Measurements from ENCODE around the gene TP53INP2.

TP53INP2 gene

DNA sequence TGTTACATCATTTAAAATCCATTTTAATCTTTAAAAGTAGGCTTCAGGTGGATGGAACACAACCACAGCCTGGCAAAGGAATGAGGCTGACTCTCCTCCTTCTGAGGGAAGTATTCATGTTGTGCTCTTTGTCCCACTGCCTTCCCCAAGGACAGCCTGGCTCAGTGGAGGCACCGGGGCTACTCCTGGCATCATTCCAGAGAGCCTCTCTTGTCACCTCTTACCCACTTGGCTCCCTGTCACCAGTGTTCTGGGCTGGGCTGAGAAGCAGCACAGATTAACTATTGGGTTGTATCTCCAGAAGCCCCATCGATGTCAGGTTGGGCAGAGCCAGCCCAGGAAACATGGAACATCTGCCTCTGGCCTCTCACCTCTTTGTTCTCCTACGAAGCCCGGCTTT is 10.7 kb upstream of the TP53INP2 start:
- no peak overlapping the region for H2AFZ ChIP-seq (ENCODE audit: low read length)
- no peak overlapping the region for H3K4me3 ChIP-seq (ENCODE audit: low read depth, low read length, poor library complexity, severe bottlenecking)
- H3K4me1 ChIP-seq (ENCODE audit: insufficient read depth, low read length, severe bottlenecking) = no peaks in the 10 kb centered on the region
- H3K36me3 ChIP-seq (ENCODE audit: insufficient read depth, low read length) = no peaks in the 10 kb centered on the region
- no peaks in the 10 kb centered on the region for H3K9me3 ChIP-seq (ENCODE audit: low read length)
- no peaks in the 10 kb centered on the region for H4K20me1 ChIP-seq (ENCODE audit: insufficient read depth, low read length)
- H3K27me3 ChIP-seq (ENCODE audit: insufficient read depth, low read length) = no peaks in the 10 kb centered on the region
- H3K4me2 ChIP-seq (ENCODE audit: low read length) = no peak overlapping the region
- H3K9me2 ChIP-seq (ENCODE audit: low read depth, low read length) = no peaks in the 10 kb centered on the region
- H3K27ac ChIP-seq (ENCODE audit: low read depth, low read length, poor library complexity, severe bottlenecking) = no peak overlapping the region
- TF ChIP-seq, protein P1, sequence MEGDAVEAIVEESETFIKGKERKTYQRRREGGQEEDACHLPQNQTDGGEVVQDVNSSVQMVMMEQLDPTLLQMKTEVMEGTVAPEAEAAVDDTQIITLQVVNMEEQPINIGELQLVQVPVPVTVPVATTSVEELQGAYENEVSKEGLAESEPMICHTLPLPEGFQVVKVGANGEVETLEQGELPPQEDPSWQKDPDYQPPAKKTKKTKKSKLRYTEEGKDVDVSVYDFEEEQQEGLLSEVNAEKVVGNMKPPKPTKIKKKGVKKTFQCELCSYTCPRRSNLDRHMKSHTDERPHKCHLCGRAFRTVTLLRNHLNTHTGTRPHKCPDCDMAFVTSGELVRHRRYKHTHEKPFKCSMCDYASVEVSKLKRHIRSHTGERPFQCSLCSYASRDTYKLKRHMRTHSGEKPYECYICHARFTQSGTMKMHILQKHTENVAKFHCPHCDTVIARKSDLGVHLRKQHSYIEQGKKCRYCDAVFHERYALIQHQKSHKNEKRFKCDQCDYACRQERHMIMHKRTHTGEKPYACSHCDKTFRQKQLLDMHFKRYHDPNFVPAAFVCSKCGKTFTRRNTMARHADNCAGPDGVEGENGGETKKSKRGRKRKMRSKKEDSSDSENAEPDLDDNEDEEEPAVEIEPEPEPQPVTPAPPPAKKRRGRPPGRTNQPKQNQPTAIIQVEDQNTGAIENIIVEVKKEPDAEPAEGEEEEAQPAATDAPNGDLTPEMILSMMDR (IDR thresholded peaks at IDR 0.05; ENCODE audit: low read length) = no peak
- TF ChIP-seq EZH2 (IDR thresholded peaks at IDR 0.05; ENCODE audit: borderline replicate concordance, low read length) = no peak
- no peaks in the 10 kb centered on the region for H3F3A ChIP-seq (ENCODE audit: insufficient read depth, low read length)
- no peaks in the 10 kb centered on the region for H3K79me2 ChIP-seq (ENCODE audit: insufficient read depth, low read length)
- H3K9ac ChIP-seq (ENCODE audit: low read length) = no peak overlapping the region

DNA sequence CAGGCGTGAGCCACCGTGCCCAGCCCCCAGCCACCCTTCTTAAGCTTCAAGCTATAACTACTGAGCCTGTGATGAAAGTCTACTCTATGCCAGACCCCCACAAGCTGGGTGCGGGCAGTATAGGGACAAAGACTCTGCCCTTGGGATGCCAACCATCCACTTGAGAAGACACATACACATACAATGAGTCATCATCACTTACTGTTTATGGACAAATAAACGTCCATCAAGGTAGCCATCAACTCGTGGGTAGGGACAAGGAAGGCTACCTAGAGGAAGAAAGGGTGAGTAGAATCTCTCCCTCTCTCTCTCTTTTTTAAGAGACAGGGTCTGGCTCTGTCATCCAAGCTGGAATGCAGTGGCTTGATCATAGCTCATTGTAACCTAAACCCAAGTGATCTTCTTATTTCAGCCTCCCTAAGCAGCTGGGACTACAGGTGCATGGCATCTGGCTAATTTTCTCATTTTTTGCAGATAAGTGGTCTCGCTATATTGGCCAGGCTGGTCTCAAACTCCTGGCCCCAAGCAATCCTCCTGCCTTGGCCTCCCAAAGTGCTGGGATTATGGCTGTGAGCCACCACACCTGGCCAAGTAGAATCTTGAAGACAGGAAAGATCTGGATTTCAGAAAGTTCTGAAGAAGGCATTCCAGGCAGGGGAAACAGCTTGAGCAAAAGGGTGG is 2.6 kb upstream of the TP53INP2 start:
- Histone ChIP-seq H3K9me3 (ENCODE audit: low read length) (no peaks in the 10 kb centered on the region), H3K27me3 (ENCODE audit: insufficient read depth, low read length) (no peaks in the 10 kb centered on the region), H3K9me2 (ENCODE audit: low read depth, low read length) (no peaks in the 10 kb centered on the region), H3K27ac (ENCODE audit: low read depth, low read length, poor library complexity, severe bottlenecking) (no peak overlapping the region), H3K79me2 (ENCODE audit: insufficient read depth, low read length) (no peaks in the 10 kb centered on the region), H3K4me1 (ENCODE audit: insufficient read depth, low read length, severe bottlenecking) (peaks cover 18% of the 10 kb centered on the region), H4K20me1 (ENCODE audit: insufficient read depth, low read length) (no peaks in the 10 kb centered on the region), H3K9ac (ENCODE audit: low read length) (no peak overlapping the region), H3K4me3 (ENCODE audit: low read depth, low read length, poor library complexity, severe bottlenecking) (no peak overlapping the region), H3F3A (ENCODE audit: insufficient read depth, low read length) (no peaks in the 10 kb centered on the region), H3K4me2 (ENCODE audit: low read length) (no peak overlapping the region), H3K36me3 (ENCODE audit: insufficient read depth, low read length) (no peaks in the 10 kb centered on the region), H2AFZ (ENCODE audit: low read length) (no peak overlapping the region)
- TF ChIP-seq, protein P1 (IDR thresholded peaks at IDR 0.05; ENCODE audit: low read length) = no peak
- TF ChIP-seq EZH2 (IDR thresholded peaks at IDR 0.05; ENCODE audit: borderline replicate concordance, low read length) = no peak

DNA sequence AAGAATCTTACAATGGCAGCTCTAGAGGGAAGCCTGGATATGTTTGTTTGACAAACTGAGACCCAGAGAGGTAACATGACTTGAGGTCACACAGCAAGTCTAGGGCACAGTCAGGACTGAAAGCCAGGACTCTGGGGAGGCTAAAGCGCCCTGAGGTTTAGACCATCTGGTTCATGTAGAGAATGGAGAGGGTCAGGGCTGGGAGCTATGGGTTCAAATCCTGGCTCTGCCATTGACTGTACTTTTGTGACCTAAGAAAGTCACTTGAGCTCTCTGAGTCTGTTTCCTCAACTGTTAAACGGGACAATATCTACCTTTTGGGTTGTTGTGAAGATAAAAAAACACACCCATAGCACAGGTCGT is 1.1 kb upstream of the TP53INP2 start:
- no peak for TF ChIP-seq EZH2 (IDR thresholded peaks at IDR 0.05; ENCODE audit: borderline replicate concordance, low read length)
- TF ChIP-seq, protein P1 (IDR thresholded peaks at IDR 0.05; ENCODE audit: low read length) = no peak
- Histone ChIP-seq H3K36me3 (ENCODE audit: insufficient read depth, low read length) (no peaks in the 10 kb centered on the region), H2AFZ (ENCODE audit: low read length) (no peak overlapping the region), H3K27ac (ENCODE audit: low read depth, low read length, poor library complexity, severe bottlenecking) (no peak overlapping the region), H4K20me1 (ENCODE audit: insufficient read depth, low read length) (no peaks in the 10 kb centered on the region), H3K79me2 (ENCODE audit: insufficient read depth, low read length) (no peaks in the 10 kb centered on the region), H3K9me3 (ENCODE audit: low read length) (no peaks in the 10 kb centered on the region), H3F3A (ENCODE audit: insufficient read depth, low read length) (no peaks in the 10 kb centered on the region), H3K9ac (ENCODE audit: low read length) (no peak overlapping the region), H3K4me1 (ENCODE audit: insufficient read depth, low read length, severe bottlenecking) (peaks cover 18% of the 10 kb centered on the region), H3K27me3 (ENCODE audit: insufficient read depth, low read length) (no peaks in the 10 kb centered on the region), H3K4me2 (ENCODE audit: low read length) (peak overlapping the region; percentile 92; the same call in 1 of the 2 replicates), H3K4me3 (ENCODE audit: low read depth, low read length, poor library complexity, severe bottlenecking) (peak overlapping the region; percentile 80), H3K9me2 (ENCODE audit: low read depth, low read length) (no peaks in the 10 kb centered on the region)

All from OCI-LY1 (cell line).